ENCODE measurements around the gene MAPT.

MAPT gene

DNA sequence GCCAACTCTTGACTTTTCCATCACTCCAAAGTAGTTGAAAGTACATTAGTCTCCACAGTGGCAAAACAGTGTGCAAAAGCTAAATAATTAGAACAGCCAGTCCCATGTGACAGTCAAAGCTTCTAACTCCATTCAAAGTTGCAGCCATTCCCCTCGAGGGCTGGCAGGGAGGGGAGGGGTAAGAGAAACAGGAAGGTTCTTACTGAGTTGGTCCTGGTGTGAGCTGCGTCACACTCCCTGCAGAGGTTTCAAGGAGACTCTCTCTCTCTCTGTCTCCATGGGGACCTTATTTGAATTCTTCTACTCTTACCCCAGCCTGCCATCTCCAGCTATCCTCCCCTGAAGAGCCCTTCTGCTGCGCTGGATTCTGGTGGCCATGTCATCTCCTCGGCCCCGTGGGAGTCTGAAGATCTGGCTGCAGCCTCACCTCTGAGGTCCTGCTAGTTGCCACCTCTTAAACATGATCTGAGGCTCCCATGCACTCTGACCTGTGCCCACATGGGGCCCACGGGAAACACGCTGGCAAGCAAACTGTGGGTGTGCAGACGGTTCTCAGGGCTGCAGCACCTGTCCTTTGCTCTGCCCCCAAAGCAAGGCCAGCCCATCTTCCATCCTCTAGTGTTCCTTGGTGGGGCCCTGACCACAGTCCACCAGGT is 81.4 kb downstream of the MAPT start:
- DNase-seq = no peak

DNA sequence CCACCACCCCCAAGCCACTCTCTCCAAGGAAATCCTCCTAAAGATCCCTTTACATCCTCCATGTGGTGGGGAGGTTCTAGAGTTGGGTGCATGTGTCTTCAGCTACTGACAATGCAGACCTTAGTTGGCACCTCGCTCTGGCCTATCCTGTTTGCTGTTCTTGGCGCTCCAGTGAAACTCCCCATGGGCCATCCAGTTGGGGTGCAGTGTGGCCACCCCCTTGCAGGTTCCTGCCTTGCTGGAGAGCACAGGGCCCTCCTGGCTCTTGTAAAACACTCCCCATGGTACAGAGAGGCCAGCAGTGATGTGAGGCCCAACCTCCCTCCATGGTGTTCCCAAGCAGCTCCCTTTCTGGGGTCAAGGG is 82.0 kb downstream of the MAPT start:
- DNase-seq = no peak

DNA sequence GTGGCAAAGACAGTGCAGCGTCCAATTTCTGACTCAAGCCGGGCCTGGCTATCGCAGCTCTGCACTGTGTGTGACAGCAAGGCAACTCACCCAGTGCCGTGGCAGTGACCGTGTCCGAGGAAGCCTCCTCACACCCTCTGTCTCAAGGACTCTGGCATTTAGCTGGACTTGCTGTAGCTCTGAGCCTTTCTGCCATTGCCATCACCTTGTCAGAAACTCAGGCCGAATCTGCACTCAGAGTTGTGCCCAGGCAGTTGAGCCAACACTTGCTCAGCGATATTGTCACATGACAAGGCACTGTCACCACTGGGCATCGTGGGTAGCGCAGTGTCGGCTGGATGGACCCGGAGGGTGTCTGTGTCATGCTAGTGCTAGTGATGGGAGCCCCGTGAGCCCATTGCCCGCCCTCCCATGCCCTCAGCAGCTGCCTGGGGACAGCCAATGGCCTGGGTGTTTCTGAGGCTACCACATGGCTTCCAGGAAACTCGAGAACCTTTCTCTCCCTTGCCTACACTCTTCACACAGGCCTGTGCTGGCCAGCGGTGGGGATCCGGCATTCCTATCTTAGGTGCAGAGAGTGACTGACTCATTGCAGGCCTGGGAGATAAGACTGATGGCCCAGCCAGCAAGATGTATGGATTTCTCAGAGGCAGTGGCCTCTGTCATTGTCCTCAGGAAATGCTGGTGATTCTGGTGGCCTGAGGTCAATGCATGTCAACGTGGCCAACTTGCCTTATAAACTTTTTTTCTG is 82.6 kb downstream of the MAPT start:
- DNase-seq = no peak

DNA sequence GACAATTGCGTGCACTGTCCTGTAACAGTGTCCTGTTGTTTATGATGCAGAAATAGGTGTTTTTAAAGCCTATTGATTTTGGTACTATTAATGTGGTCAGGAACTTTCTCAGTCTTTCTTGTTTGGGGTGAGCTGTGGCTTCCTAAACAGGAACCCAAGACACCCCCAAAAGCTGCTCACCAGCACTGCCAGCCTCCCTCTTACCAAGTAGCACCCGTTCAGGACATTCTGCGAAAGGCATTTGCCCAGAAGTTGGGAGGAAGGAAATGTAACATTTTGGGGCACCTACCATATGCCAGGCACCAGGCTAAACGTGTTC is 83.1 kb downstream of the MAPT start:
- DNase-seq = no peak

DNA sequence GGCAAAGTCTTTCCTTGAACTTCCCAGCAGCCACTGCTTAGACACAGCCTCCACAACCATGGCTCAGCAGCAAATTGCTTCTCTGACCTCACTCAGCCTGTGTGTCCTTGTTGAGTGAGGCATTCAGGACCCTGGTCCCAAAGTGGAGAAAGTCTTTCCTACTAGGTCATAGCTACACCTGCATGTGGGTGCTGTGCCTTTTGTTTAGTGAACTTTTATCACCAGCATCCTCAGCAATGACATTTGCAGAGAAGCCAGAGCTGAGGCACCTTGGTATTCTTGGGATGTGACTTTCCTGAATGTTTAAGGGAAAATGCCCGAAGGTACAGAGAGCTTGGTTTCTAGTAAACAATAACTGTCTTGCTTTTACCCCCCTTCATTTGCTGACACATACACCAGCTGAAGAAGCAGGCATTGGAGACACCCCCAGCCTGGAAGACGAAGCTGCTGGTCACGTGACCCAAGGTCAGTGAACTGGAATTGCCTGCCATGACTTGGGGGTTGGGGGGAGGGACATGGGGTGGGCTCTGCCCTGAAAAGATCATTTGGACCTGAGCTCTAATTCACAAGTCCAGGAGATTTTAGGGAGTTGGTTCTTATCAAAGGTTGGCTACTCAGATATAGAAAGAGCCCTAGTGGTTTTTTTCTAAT is 83.7 kb downstream of the MAPT start:
- no peak for DNase-seq

DNA sequence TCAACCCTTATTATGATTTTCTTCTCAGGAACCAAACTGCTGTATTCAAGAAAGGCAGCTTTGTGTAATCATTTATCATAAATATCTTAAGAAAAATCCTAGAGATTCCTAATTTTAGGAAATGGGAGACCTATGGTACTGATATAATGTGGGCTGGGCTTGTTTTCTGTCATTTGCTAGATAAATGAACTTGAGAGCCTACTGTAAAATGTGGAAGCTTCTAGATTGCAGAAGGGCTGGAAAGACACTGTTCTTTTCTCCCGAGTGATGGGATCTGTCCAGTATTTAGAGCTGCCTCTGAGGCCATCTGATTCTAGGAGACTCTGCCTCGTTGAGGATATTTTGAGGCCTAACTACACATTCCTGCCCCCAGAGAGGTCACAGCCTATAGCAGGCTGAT is 84.8 kb downstream of the MAPT start:
- no peak for DNase-seq

DNA sequence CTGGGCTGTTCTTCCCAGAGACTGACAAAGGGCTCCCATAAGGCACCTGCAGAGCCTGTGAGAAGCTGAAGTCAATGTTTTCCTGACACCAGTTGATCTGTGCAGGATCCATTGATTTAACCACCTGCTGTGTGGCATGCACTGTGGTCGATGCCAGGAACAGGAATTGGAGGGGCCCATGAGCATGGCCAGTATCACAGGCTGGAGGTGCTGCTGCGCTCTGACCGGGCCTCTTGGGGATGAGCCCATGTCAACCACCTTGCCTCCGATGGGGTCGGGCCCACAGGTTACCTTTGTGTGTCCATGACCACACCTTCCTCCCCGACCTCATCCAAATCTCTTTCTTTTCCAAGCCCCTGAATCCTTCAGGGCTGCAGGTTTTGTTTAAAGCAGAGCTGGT is 86.5 kb downstream of the MAPT start:
- DNase-seq = no peak

DNA sequence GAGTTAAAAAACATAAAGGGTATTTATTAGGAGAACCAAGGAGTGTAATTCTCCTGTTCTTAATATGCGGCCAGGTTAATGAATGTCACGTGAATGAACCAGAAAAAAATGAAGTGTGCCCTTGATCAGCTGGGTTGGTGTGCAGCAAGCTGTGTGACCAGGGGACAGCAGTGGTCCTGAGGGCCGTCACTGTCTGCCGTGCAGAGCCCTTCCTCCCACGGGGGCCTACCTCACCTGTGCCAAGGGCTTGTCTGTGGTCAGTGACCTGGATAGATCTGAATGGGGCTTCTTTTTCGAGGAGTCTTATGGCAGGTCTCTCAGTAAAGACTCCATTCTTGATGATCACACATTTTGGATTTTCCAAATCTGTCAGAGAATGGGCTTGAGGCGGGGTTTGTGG is 87.0 kb downstream of the MAPT start:
- DNase-seq = no peak

DNA sequence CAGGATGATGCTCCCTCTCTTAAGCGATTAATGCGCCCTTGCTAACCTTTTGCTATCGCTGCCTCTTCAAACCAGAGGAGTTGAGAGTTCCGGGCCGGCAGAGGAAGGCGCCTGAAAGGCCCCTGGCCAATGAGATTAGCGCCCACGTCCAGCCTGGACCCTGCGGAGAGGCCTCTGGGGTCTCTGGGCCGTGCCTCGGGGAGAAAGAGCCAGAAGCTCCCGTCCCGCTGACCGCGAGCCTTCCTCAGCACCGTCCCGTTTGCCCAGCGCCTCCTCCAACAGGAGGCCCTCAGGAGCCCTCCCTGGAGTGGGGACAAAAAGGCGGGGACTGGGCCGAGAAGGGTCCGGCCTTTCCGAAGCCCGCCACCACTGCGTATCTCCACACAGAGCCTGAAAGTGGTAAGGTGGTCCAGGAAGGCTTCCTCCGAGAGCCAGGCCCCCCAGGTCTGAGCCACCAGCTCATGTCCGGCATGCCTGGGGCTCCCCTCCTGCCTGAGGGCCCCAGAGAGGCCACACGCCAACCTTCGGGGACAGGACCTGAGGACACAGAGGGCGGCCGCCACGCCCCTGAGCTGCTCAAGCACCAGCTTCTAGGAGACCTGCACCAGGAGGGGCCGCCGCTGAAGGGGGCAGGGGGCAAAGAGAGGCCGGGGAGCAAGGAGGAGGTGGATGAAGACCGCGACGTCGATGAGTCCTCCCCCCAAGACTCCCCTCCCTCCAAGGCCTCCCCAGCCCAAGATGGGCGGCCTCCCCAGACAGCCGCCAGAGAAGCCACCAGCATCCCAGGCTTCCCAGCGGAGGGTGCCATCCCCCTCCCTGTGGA is 88.6 kb downstream of the MAPT start:
- DNase-seq = no peak

DNA sequence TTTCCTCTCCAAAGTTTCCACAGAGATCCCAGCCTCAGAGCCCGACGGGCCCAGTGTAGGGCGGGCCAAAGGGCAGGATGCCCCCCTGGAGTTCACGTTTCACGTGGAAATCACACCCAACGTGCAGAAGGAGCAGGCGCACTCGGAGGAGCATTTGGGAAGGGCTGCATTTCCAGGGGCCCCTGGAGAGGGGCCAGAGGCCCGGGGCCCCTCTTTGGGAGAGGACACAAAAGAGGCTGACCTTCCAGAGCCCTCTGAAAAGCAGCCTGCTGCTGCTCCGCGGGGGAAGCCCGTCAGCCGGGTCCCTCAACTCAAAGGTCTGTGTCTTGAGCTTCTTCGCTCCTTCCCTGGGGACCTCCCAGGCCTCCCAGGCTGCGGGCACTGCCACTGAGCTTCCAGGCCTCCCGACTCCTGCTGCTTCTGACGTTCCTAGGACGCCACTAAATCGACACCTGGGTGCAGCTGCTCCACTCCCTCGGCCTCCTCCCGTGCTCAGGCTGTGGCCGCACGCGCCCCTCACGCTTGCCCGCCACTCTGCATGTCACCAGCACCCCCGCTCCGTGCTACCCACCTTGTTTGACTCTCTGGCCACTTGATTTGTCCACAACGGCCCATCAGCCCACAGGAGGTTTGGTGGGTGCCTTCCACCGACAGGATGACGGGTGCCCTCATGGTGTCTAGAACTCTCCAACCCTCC is 89.4 kb downstream of the MAPT start:
- DNase-seq = no peak

DNA sequence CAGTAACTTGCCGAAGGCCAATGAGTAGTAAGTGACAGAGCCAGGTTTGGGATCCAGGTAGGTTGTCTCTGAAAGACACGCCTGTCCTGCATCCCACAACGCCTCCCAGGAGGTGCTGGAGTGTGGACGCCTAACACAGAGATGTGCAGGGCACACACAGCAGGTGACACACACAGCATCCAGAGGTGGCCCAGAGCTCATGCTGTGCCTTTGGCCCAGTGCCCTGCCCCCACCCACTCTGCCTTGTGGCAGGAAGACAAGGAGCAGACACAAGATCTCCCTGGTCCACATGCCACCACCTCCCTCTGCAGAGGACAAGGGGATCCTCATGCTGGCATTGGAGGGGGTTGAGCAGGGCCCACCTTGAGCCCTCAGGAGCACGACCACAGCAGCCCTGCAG is 90.0 kb downstream of the MAPT start:
- no peak for DNase-seq

DNA sequence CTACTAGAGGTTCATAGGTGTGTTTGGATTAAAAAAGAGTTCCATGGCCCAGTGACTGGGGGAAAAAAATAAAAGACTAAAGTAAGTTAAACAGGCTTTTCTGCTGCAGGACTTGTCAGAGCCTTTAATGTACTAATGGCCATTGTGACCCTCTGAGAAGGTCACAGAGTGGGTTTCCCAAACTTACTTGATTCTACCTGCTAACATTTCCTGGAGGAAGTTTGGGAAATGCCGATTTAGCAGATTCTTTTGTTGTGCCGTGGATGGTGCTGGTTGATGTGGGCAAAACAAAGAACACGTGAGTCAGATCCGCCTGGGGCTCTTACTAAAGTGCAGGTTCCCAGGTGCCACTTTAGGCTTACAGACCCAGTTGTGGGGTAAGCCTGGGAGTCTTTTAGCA is 91.1 kb downstream of the MAPT start:
- DNase-seq = no peak

DNA sequence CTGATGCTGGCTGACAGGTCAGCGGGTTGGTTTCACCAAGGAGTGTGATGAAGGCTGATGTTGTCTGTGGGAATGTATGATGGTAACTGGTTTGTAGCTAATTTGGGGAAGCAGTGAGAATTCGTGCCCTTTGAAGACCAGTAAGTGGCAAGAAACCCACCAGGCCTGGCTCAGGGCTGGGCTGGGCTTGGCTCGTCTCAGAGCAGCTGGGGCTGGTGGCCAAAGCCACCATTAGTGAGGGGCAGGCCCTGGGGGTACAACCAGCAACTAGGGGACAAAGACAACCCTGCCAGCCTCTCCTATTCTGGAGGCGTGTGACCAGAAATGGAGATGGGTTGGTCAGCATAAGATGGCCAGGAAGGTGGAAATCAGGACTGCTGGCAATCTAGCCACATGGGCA is 91.7 kb downstream of the MAPT start:
- no peak for DNase-seq

DNA sequence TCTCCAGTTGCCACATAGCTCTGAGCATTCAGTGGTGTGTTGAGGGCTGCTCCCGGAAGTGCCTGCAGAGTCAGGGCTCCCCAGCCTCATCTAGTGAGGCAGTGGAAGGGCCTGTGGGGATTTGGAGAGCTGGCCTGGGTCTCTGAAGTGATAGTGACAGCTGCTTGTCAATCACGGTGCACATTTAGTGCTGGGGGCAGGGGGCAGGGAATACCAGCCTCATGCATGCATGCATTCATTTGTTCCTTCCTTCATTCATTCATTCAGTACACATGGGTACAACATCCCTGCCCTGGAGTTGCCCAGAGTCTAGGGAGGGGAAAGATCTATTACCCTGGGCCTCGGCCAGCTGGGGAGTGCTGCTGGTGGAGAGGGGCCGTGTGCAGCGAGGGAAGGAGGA is 93.4 kb downstream of the MAPT start:
- DNase-seq = no peak

DNA sequence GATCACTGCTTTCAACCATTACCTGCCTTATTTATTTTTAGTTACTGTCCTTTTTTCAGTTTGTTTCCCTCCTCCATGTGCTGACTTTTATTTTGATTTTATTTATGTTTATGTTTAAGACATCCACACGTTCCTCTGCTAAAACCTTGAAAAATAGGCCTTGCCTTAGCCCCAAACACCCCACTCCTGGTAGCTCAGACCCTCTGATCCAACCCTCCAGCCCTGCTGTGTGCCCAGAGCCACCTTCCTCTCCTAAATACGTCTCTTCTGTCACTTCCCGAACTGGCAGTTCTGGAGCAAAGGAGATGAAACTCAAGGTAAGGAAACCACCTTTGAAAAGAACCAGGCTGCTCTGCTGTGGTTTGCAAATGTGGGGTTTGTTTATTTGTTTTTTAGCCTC is 95.4 kb downstream of the MAPT start:
- no peak for DNase-seq

DNA sequence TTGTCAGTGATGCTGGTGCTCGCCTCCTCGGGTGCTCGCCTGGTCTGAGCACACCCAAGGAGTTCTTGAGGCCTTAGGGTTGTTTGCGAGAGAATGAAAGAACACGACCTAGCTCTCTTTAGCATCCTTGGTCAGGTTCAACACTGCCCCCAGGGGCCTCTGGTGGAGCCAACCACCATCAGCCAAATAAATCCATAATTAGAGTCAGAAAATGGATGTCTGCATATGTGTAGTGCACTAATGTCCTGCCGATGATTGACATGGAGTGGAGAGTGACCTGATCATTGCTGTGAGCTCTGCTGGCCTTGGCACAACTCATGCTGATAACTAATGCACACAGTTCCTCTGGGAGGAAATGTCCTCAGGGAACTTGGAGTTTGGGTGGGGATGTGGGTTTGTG is 96.5 kb downstream of the MAPT start:
- no peak for DNase-seq

DNA sequence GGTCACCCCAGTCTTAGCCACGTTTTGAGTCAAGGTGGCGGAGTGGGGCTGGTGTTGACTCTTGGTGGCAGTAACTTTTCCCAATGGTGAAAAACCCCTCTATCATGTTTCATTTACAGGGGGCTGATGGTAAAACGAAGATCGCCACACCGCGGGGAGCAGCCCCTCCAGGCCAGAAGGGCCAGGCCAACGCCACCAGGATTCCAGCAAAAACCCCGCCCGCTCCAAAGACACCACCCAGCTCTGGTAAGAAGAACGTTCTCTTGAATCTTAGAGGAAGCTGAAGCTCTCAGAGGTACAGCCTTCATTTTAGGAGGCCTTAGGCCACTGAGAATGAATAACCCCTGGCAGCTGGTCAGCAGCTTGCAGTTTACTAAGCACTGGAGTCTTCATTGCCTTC is 97.0 kb downstream of the MAPT start:
- DNase-seq = no peak

DNA sequence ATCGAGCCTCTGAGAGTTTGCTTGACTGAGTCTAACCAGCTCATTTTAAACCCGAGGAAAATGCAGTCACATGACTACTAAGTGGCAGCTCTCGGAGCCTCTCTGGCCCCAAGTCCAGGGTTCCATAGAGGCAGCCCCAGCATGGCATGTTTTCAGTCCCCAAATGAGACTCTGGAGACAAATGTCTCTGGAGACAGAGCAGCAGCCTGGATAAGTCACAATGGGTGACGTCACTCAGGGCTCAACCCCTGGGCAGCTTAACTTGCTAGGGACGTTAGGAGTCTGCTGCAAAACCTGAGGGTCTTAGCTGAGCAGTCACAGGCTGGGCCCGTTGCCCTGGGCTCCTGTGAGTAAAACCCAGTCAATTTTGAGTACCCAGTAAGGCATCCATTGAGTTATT is 97.8 kb downstream of the MAPT start:
- no peak for DNase-seq

DNA sequence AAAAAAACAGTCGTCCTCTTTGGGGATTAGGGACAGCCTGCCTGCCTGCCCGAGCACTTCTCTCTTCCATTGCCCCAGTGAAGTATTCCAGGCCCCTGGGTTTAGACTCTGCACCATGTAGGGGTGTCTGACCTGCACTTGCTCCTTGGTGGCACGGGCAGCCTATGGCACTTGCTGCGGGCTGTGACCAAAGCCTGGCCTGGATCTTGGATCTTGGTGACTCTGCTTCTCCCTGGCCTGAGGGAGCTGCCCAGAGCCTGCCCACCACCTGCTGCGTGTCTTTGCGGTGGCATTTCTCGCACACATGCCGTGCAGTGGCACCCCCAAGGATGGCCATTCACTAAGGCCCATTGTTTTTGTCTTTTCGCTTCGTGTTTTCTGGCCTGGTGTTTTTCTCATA is 98.5 kb downstream of the MAPT start:
- DNase-seq = no peak

DNA sequence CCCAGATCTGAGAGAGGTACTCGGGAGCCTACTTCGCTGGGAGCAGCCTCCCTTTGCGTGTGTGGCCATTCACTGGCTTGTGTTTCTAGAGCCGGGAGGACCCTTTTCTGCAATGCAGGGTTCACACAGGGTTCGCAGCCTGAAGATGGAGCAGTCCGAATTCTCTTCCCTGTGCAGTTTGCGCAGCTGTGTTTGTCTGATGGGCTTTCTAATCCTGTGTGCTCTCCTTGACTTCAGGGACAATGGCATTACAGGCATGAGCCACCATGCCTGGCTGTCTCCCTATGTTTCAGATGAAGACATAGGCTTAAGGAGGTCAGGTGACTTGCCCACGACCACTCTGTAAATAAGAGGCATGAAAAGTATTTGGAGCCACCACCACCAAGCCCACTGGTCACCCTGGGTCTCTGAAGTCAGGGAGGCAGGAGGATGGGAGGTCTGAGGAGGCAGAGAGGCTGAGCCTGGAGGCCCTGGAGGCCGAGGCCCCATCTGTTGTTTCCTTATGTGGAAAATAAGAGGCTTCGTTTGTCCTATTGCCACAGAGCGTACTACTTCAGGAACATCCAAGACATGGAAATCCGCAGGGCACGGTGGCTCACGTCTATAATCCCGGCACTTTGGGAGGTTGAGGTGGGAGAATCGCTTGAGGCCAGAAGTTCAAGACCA is 99.7 kb downstream of the MAPT start:
- DNase-seq = no peak

DNA sequence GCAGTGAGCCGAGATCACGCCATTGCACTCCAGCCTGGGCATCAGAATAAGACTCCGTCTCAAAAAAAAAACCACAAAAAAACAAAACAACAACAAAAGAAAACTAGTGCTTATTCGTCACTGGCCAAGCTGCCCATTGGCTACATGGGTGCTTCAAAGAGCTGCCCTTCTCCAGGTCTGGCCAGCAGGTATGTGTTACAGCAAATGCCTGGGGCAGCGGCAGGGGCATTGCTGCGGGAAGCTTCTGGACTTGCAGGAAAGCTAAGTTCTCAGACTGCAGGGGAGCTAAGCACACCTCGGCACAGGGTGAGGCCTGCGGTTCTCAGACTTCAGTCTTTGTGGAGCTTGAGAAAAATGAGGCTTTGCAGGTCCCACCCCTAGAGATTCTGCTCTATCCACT is 100.6 kb downstream of the MAPT start:
- no peak for DNase-seq

DNA sequence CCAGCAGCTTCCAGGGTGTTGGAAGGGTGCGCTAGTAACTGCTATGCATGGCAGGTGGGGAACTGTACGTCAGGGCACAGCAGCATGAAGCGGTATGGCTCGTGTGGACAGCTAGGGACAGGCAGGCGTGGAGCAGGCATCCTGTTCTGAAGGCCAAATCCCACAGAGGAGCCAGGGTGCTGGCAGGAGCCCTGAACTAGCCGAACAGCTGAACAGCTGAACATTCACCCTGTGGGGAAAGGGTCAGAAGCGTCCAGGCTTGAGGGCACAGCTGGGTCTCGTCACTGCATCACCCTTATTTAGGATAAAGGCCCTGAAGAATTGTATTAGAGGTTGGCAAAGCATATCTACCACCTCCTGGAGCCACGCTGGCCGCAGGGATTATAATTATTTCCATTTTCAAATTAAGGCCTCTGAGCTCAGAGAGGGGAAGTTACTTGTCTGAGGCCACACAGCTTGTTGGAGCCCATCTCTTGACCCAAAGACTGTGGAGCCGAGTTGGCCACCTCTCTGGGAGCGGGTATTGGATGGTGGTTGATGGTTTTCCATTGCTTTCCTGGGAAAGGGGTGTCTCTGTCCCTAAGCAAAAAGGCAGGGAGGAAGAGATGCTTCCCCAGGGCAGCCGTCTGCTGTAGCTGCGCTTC is 101.4 kb downstream of the MAPT start:
- no peak for DNase-seq
